Renal cortex interstitium (tissue), 15 donors: ENCODE measurements around the gene TRAPPC6A. TPM values are rescaled to one million over a fixed set of nuclear protein-coding genes. Genes with fewer than 3 reads are reported as not detected.

Source experiments
- DNase-seq, 11 donors: peaks; one replicate each; pipeline ENCODE4 v3.0.0-alpha.2; 2013; ENCODE audit warnings: low read depth in 9 of 11, low spot score in 4 of 11; ENCODE audit errors: extremely low read depth in 1 of 11
- long read RNA-seq, 16 experiments: transcript quantifications; one replicate each; lab custom pipeline, GENCODE V29; 2026
- polyA plus RNA-seq, 3 donors: library from polyadenylated mRNA; unstranded; fragments of 120-200 nt; gene quantifications; one replicate each; pipeline ENCODE4 v1.2.1, GENCODE V29; 2013; ENCODE audit not compliant: insufficient read length in 3 of 3

TRAPPC6A gene
- 10 to 100 TPM; 29.4 to 46.9 (median 44.5) TPM for polyA plus RNA-seq
- long read RNA-seq, donor 1, transcript TRAPPC6A-202 (6 exons, 758 nt) = minor isoform, 15 of 45 reads
- long read RNA-seq, donor 1, transcript TRAPPC6A-201 (6 exons, 805 nt) = major isoform, 16 of 45 reads
- long read RNA-seq, donor 1, transcript TRAPPC6A-204 (5 exons, 695 nt) = minor isoform, 6 of 45 reads
- long read RNA-seq, donor 1, transcript TRAPPC6A-205 (5 exons, 514 nt) = minor isoform, 6 of 45 reads
- long read RNA-seq, donor 1, partial matches to known transcripts = 0 of 45 reads
- long read RNA-seq, donor 1, other reads (novel, unspliced or antisense) = 0 of 45 reads
- long read RNA-seq, donor 2, transcript TRAPPC6A-202 (6 exons, 758 nt) = major isoform, 10 of 22 reads
- long read RNA-seq, donor 2, transcript TRAPPC6A-201 (6 exons, 805 nt) = minor isoform, 6 of 22 reads
- long read RNA-seq, donor 2, transcript TRAPPC6A-204 (5 exons, 695 nt) = minor isoform, 5 of 22 reads
- long read RNA-seq, donor 2, partial matches to known transcripts = 0 of 22 reads
- long read RNA-seq, donor 2, other reads (novel, unspliced or antisense) = 0 of 22 reads
- long read RNA-seq, donor 3, transcript TRAPPC6A-202 (6 exons, 758 nt) = major isoform, 19 of 50 reads
- long read RNA-seq, donor 3, transcript TRAPPC6A-201 (6 exons, 805 nt) = minor isoform, 13 of 50 reads
- long read RNA-seq, donor 3, transcript TRAPPC6A-204 (5 exons, 695 nt) = minor isoform, 8 of 50 reads
- long read RNA-seq, donor 3, transcript TRAPPC6A-205 (5 exons, 514 nt) = minor isoform, 9 of 50 reads
- long read RNA-seq, donor 3, partial matches to known transcripts = 0 of 50 reads
- long read RNA-seq, donor 3, other reads (novel, unspliced or antisense) = 0 of 50 reads
- long read RNA-seq, donor 4, transcript TRAPPC6A-201 (6 exons, 805 nt) = minor isoform, 7 of 28 reads
- long read RNA-seq, donor 4, transcript TRAPPC6A-202 (6 exons, 758 nt) = major isoform, 13 of 28 reads
- long read RNA-seq, donor 4, transcript TRAPPC6A-204 (5 exons, 695 nt) = minor isoform, 5 of 28 reads
- long read RNA-seq, donor 4, partial matches to known transcripts = 0 of 28 reads
- long read RNA-seq, donor 4, other reads (novel, unspliced or antisense) = 0 of 28 reads
- long read RNA-seq, donor 5, transcript TRAPPC6A-201 (6 exons, 805 nt) = minor isoform, 24 of 69 reads
- long read RNA-seq, donor 5, transcript TRAPPC6A-205 (5 exons, 514 nt) = minor isoform, 5 of 69 reads
- long read RNA-seq, donor 5, transcript TRAPPC6A-204 (5 exons, 695 nt) = minor isoform, 10 of 69 reads
- long read RNA-seq, donor 5, transcript TRAPPC6A-202 (6 exons, 758 nt) = major isoform, 29 of 69 reads
- long read RNA-seq, donor 5, partial matches to known transcripts = 0 of 69 reads
- long read RNA-seq, donor 5, other reads (novel, unspliced or antisense) = 0 of 69 reads
- long read RNA-seq, donor 6, transcript TRAPPC6A-201 (6 exons, 805 nt) = major isoform, 11 of 30 reads
- long read RNA-seq, donor 6, transcript TRAPPC6A-202 (6 exons, 758 nt) = minor isoform, 10 of 30 reads
- long read RNA-seq, donor 6, transcript TRAPPC6A-204 (5 exons, 695 nt) = minor isoform, 5 of 30 reads
- long read RNA-seq, donor 6, partial matches to known transcripts = 0 of 30 reads
- long read RNA-seq, donor 6, other reads (novel, unspliced or antisense) = 0 of 30 reads
- long read RNA-seq, donor 7, transcript TRAPPC6A-201 (6 exons, 805 nt) = major isoform, 14 of 47 reads
- long read RNA-seq, donor 7, transcript TRAPPC6A-205 (5 exons, 514 nt) = minor isoform, 6 of 47 reads
- long read RNA-seq, donor 7, transcript TRAPPC6A-204 (5 exons, 695 nt) = minor isoform, 7 of 47 reads
- long read RNA-seq, donor 7, transcript TRAPPC6A-202 (6 exons, 758 nt) = minor isoform, 13 of 47 reads
- long read RNA-seq, donor 7, partial matches to known transcripts = 6 of 47 reads
- long read RNA-seq, donor 7, other reads (novel, unspliced or antisense) = 0 of 47 reads
- long read RNA-seq, donor 8, transcript TRAPPC6A-202 (6 exons, 758 nt) = major isoform, 17 of 61 reads
- long read RNA-seq, donor 8, transcript TRAPPC6A-204 (5 exons, 695 nt) = minor isoform, 6 of 61 reads
- long read RNA-seq, donor 8, transcript TRAPPC6A-201 (6 exons, 805 nt) = minor isoform, 15 of 61 reads
- long read RNA-seq, donor 8, transcript TRAPPC6A-205 (5 exons, 514 nt) = minor isoform, 9 of 61 reads
- long read RNA-seq, donor 8, partial matches to known transcripts = 14 of 61 reads
- long read RNA-seq, donor 8, other reads (novel, unspliced or antisense) = 0 of 61 reads
- long read RNA-seq, donor 9, transcript TRAPPC6A-202 (6 exons, 758 nt) = major isoform, 18 of 39 reads
- long read RNA-seq, donor 9, transcript TRAPPC6A-205 (5 exons, 514 nt) = minor isoform, 8 of 39 reads
- long read RNA-seq, donor 9, transcript TRAPPC6A-201 (6 exons, 805 nt) = minor isoform, 10 of 39 reads
- long read RNA-seq, donor 9, partial matches to known transcripts = 0 of 39 reads
- long read RNA-seq, donor 9, other reads (novel, unspliced or antisense) = 0 of 39 reads
- long read RNA-seq, donor 10, transcript TRAPPC6A-202 (6 exons, 758 nt) = major isoform, 8 of 23 reads
- long read RNA-seq, donor 10, transcript TRAPPC6A-201 (6 exons, 805 nt) = major isoform, 8 of 23 reads
- long read RNA-seq, donor 10, partial matches to known transcripts = 0 of 23 reads
- long read RNA-seq, donor 10, other reads (novel, unspliced or antisense) = 0 of 23 reads
- long read RNA-seq, donor 11, transcript TRAPPC6A-201 (6 exons, 805 nt) = minor isoform, 6 of 21 reads
- long read RNA-seq, donor 11, transcript TRAPPC6A-202 (6 exons, 758 nt) = major isoform, 10 of 21 reads
- long read RNA-seq, donor 11, partial matches to known transcripts = 0 of 21 reads
- long read RNA-seq, donor 11, other reads (novel, unspliced or antisense) = 0 of 21 reads
- long read RNA-seq, donor 12, transcript TRAPPC6A-201 (6 exons, 805 nt) = major isoform, 9 of 21 reads
- long read RNA-seq, donor 12, transcript TRAPPC6A-202 (6 exons, 758 nt) = minor isoform, 7 of 21 reads
- long read RNA-seq, donor 12, partial matches to known transcripts = 0 of 21 reads
- long read RNA-seq, donor 12, other reads (novel, unspliced or antisense) = 0 of 21 reads
- long read RNA-seq, donor 13, transcript TRAPPC6A-205 (5 exons, 514 nt) = minor isoform, 9 of 78 reads
- long read RNA-seq, donor 13, transcript TRAPPC6A-202 (6 exons, 758 nt) = major isoform, 28 of 78 reads
- long read RNA-seq, donor 13, transcript TRAPPC6A-201 (6 exons, 805 nt) = minor isoform, 23 of 78 reads
- long read RNA-seq, donor 13, transcript TRAPPC6A-204 (5 exons, 695 nt) = minor isoform, 10 of 78 reads
- long read RNA-seq, donor 13, partial matches to known transcripts = 6 of 78 reads
- long read RNA-seq, donor 13, other reads (novel, unspliced or antisense) = 0 of 78 reads
- long read RNA-seq, donor 14, transcript TRAPPC6A-202 (6 exons, 758 nt) = major isoform, 18 of 38 reads
- long read RNA-seq, donor 14, transcript TRAPPC6A-201 (6 exons, 805 nt) = minor isoform, 11 of 38 reads
- long read RNA-seq, donor 14, transcript TRAPPC6A-204 (5 exons, 695 nt) = minor isoform, 7 of 38 reads
- long read RNA-seq, donor 14, partial matches to known transcripts = 0 of 38 reads
- long read RNA-seq, donor 14, other reads (novel, unspliced or antisense) = 0 of 38 reads
- long read RNA-seq, donor 15, transcript TRAPPC6A-202 (6 exons, 758 nt) = major isoform, 6 of 12 reads
- long read RNA-seq, donor 15, partial matches to known transcripts = 0 of 12 reads
- long read RNA-seq, donor 15, other reads (novel, unspliced or antisense) = 0 of 12 reads
- long read RNA-seq, donor 16, transcript TRAPPC6A-202 (6 exons, 758 nt) = major isoform, 30 of 82 reads
- long read RNA-seq, donor 16, transcript TRAPPC6A-204 (5 exons, 695 nt) = minor isoform, 14 of 82 reads
- long read RNA-seq, donor 16, transcript TRAPPC6A-201 (6 exons, 805 nt) = minor isoform, 23 of 82 reads
- long read RNA-seq, donor 16, transcript TRAPPC6A-205 (5 exons, 514 nt) = minor isoform, 10 of 82 reads
- long read RNA-seq, donor 16, partial matches to known transcripts = 5 of 82 reads
- long read RNA-seq, donor 16, other reads (novel, unspliced or antisense) = 0 of 82 reads

- DNase-seq = no peak
These were observed at the start of gene TRAPPC6A for GRCh38 chr19:45177817-45178261. Gene TRAPPC6A (minus strand): TSS chr19:45178237. CDS start chr19:45178218, 19 bp downstream.

GRCh38 chr19:45224645-45225044 is 46.6 kb upstream of the TRAPPC6A start:
- DNase-seq = no peak

GRCh38 chr19:45223879-45224278 is 45.8 kb upstream of the TRAPPC6A start:
- no peak for DNase-seq

GRCh38 chr19:45222724-45223123 is 44.7 kb upstream of the TRAPPC6A start:
- DNase-seq = no peak

- no peak for DNase-seq
These were observed 41.1 kb upstream of the TRAPPC6A start for GRCh38 chr19:45218911-45219743.

GRCh38 chr19:45218426-45218825 is 40.4 kb upstream of the TRAPPC6A start:
- DNase-seq = no peak

- no peak for DNase-seq
These were observed 39.9 kb upstream of the TRAPPC6A start for GRCh38 chr19:45217957-45218334.

- no peak for DNase-seq
These were observed 39.3 kb upstream of the TRAPPC6A start for GRCh38 chr19:45217193-45217956.

GRCh38 chr19:45216667-45217066 is 38.6 kb upstream of the TRAPPC6A start:
- no peak for DNase-seq

GRCh38 chr19:45215391-45216191 is 37.6 kb upstream of the TRAPPC6A start:
- no peak for DNase-seq

- DNase-seq = no peak
These were observed 35.0 kb upstream of the TRAPPC6A start for GRCh38 chr19:45213031-45213430.
